Parathyroid adenoma (tissue), 2 donors: ENCODE measurements around the gene GPR4.

Experiments
- H2AFZ ChIP-seq: fragments of 300-600 bp; sonication (generic); one replicate; pipeline ENCODE4 v1.7.0; 2017; ENCODE audit warnings: antibody characterized with exemption, mild to moderate bottlenecking
- H3K27ac ChIP-seq: fragments of 300-600 bp; sonication (generic); one replicate; pipeline ENCODE4 v1.7.0; 2017
- H3K27me3 ChIP-seq: fragments of 300-600 bp; sonication (generic); one replicate; pipeline ENCODE4 v1.7.0; 2017; ENCODE audit warnings: low read length; ENCODE audit not compliant: control insufficient read depth, insufficient read depth
- H3K36me3 ChIP-seq: fragments of 300-600 bp; sonication (generic); one replicate; pipeline ENCODE4 v1.7.0; 2017; ENCODE audit warnings: low read length; ENCODE audit not compliant: control insufficient read depth, insufficient read depth
- H3K4me1 ChIP-seq: fragments of 300-600 bp; sonication (generic); one replicate; pipeline ENCODE4 v1.7.0; 2017; ENCODE audit warnings: control low read depth
- H3K4me2 ChIP-seq: fragments of 300-600 bp; sonication (generic); one replicate; pipeline ENCODE4 v1.7.0; 2017; ENCODE audit warnings: low read length
- H3K4me3 ChIP-seq: fragments of 300-600 bp; sonication (generic); one replicate; pipeline ENCODE4 v1.7.0; 2017; ENCODE audit warnings: low read depth, low read length
- H3K79me2 ChIP-seq: fragments of 300-600 bp; sonication (generic); one replicate; pipeline ENCODE4 v1.7.0; 2017; ENCODE audit warnings: control low read depth
- H3K9ac ChIP-seq: fragments of 300-600 bp; sonication (generic); one replicate; pipeline ENCODE4 v1.7.0; 2017; ENCODE audit warnings: mild to moderate bottlenecking
- H3K9me3 ChIP-seq: fragments of 300-600 bp; sonication (generic); one replicate; pipeline ENCODE4 v1.7.0; 2017; ENCODE audit warnings: low read length; ENCODE audit not compliant: control insufficient read depth
- CTCF ChIP-seq: fragments of 300-600 bp; sonication (generic); IDR thresholded peaks from one replicate; pipeline ENCODE4 v1.7.0; 2017; ENCODE audit warnings: antibody characterized with exemption, mild to moderate bottlenecking
- donor health status: primary hyperparathyroidism.

GPR4 gene

GRCh38 chr19:45640849-45641273, 38.8 kb upstream of the GPR4 start:
- Histone ChIP-seq H3K9me3 (no peaks in the 10 kb centered on the region), H3K27me3 (no peaks in the 10 kb centered on the region), H3K4me3 (no peak overlapping the region), H3K4me2 (peak overlapping the region; percentile 75), H2AFZ (no peak overlapping the region), H3K27ac (peak overlapping the region; percentile 65), H3K4me1 (peaks cover 34% of the 10 kb centered on the region), H3K9ac (no peak overlapping the region), H3K79me2 (no peaks in the 10 kb centered on the region), H3K36me3 (no peaks in the 10 kb centered on the region)
- TF ChIP-seq CTCF = no peak

GRCh38 chr19:45638930-45639729, 37.1 kb upstream of the GPR4 start, which contains the start of gene EML2:
EML2 (minus strand) TSS chr19:45639397; CDS start chr19:45639376, 21 bp downstream.
- H3K36me3 ChIP-seq = no peaks in the 10 kb centered on the region
- H2AFZ ChIP-seq = peak within 1 kb of the TSS; percentile 93
- peak within 1 kb of the TSS; percentile 84 for H3K4me3 ChIP-seq
- H3K4me2 ChIP-seq = peak within 1 kb of the TSS; percentile 95
- peaks cover 3% of the 10 kb centered on the region for H3K79me2 ChIP-seq
- no peaks in the 10 kb centered on the region for H3K27me3 ChIP-seq
- peaks cover 42% of the 10 kb centered on the region for H3K4me1 ChIP-seq
- no peaks in the 10 kb centered on the region for H3K9me3 ChIP-seq
- no peak for TF ChIP-seq CTCF
- peak within 1 kb of the TSS; percentile 43 for H3K9ac ChIP-seq
- H3K27ac ChIP-seq = peak within 1 kb of the TSS; percentile 89

GRCh38 chr19:45637890-45638667, 36.1 kb upstream of the GPR4 start:
- H3K4me3 ChIP-seq = peak overlapping the region; percentile 84
- H3K9me3 ChIP-seq = no peaks in the 10 kb centered on the region
- no peak overlapping the region for H3K9ac ChIP-seq
- H3K4me2 ChIP-seq = peak overlapping the region; percentile 95
- no peaks in the 10 kb centered on the region for H3K27me3 ChIP-seq
- H2AFZ ChIP-seq = peak overlapping the region; percentile 93
- no peaks in the 10 kb centered on the region for H3K36me3 ChIP-seq
- peak overlapping the region; percentile 89 for H3K27ac ChIP-seq
- H3K4me1 ChIP-seq = peaks cover 41% of the 10 kb centered on the region
- peaks cover 5% of the 10 kb centered on the region for H3K79me2 ChIP-seq
- no peak for TF ChIP-seq CTCF

GRCh38 chr19:45636902-45637301, 34.9 kb upstream of the GPR4 start:
- Histone ChIP-seq H3K9ac (no peak overlapping the region), H3K36me3 (no peaks in the 10 kb centered on the region), H3K4me2 (peak overlapping the region; percentile 0), H3K4me3 (no peak overlapping the region), H2AFZ (peak overlapping the region; percentile 34), H3K27ac (peak overlapping the region; percentile 89), H3K4me1 (peaks cover 39% of the 10 kb centered on the region), H3K9me3 (no peaks in the 10 kb centered on the region), H3K27me3 (no peaks in the 10 kb centered on the region), H3K79me2 (peaks cover 7% of the 10 kb centered on the region)
- no peak for TF ChIP-seq CTCF
